HG02884 (cell line): ENCODE data around the gene BBC3.
A peak's percentile ranks its signal among the peaks of the same experiment; 100 is the strongest.
"Not testable (repeated sequence)": the region's sequence is repeated elsewhere in the genome, so short reads cannot be mapped to it uniquely, and the experiment has no call there.

Source experiments
- ATAC-seq: cut with Tn5 transposase; IDR thresholded peaks from one replicate; pipeline ENCODE4 v1.9.1; 2021; ENCODE audit warnings: mild to moderate bottlenecking, moderate library complexity; ENCODE audit not compliant: unreplicated experiment

The BBC3 gene, protein sequence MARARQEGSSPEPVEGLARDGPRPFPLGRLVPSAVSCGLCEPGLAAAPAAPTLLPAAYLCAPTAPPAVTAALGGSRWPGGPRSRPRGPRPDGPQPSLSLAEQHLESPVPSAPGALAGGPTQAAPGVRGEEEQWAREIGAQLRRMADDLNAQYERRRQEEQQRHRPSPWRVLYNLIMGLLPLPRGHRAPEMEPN

DNA sequence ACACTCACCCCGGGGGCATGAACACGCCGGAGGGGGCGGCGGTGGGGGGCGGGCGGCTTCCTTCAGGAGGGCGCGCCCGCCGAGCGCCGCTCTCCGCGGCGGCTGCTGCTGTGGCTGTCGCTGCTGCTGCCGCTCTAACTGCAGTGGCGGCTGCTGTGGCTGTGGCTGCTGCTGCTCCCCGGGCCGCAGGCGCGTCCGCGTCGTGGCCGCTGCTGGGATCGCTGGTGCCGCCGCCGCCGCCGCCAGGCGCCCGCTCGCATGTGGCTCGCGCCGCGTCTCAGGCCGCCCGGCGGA is at the start of gene BBC3:
TSS of gene BBC3 (minus strand) at position 279 of the 294 bp plus-strand sequence. CDS start 2,768 bp downstream, outside the sequence.
- no peak for ATAC-seq

DNA sequence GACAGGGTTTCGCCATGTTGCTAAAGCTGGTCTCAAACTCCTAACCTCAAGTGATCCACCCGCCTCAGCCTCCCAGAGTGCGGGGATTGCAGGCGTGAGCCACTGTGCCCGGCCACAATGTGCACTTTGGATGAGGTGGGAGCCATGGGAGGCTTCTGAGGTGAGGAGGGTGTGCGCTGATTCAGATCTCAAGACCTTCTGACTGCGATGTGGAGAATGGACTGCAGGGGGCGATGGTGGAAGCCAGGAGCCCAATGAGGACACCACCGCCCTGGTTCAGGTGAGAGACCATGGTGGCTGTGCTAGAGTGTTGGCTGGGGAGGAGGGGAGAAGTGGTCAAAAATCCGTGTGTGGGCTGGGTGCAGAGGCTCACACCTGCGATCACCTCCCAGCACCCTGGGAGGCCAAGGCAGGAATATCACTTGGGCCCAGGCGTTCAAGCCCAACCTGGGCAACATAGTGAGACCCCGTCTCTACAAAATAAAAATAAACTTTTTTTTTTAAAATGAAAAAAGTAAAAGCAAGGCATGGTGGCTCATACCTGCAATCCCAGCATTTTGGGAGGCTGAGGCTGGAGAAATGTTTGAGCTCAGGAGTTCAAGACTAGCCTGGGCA is 49.3 kb upstream of the BBC3 start:
- no peak for ATAC-seq

DNA sequence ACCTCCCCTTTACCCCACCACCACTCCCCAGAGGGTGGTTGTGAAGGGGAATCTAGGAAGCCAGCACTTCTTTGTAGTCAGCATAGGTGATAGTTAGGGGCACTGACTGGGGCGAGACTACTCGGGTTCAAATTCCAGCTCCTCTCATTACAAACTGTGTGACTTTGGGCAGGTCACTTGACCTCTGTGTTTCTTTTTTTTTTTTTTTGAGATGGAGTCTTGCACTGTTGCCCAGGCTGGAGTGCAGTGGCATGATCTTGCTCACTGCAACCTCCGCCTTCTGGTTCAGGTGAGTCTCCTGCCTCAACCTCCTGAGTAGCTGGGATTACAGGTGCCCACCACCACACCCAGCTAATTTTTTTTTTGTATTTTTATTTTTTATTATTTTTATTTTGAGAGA is 45.5 kb upstream of the BBC3 start:
- not testable (repeated sequence) for ATAC-seq

DNA sequence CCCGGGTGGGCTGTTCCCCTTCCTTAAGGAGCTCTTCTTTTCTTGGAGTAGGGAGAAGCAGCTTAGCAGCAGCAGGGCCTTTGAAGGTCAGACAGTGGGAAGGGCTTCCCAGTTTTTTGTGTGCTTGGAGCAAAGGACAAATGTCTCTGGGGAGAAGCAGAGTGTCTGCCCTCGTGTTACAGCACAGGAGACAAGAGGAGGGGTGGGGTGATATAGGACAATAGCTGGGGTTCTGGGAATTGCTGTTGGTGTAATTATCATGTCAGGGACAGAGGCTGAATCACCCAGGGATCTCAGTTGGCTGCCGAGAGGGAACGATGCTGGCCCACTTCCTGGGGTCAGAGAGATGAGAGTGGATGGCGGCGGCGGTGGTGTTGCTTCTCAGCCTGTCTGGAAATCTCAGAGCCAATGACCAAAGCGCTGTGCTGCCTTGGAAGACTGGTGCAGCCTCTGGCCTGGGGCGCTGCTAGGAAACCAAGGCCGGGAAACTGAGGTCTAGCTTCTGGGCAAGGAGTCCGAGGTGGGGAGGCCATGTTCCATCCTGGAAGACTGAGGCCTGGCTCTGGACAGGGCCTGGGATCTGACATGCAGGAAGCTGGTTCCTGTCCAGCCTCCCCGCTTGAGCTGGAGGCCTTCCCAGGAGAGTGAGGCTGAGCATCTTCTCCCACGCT is 44.9 kb upstream of the BBC3 start:
- no peak for ATAC-seq

DNA sequence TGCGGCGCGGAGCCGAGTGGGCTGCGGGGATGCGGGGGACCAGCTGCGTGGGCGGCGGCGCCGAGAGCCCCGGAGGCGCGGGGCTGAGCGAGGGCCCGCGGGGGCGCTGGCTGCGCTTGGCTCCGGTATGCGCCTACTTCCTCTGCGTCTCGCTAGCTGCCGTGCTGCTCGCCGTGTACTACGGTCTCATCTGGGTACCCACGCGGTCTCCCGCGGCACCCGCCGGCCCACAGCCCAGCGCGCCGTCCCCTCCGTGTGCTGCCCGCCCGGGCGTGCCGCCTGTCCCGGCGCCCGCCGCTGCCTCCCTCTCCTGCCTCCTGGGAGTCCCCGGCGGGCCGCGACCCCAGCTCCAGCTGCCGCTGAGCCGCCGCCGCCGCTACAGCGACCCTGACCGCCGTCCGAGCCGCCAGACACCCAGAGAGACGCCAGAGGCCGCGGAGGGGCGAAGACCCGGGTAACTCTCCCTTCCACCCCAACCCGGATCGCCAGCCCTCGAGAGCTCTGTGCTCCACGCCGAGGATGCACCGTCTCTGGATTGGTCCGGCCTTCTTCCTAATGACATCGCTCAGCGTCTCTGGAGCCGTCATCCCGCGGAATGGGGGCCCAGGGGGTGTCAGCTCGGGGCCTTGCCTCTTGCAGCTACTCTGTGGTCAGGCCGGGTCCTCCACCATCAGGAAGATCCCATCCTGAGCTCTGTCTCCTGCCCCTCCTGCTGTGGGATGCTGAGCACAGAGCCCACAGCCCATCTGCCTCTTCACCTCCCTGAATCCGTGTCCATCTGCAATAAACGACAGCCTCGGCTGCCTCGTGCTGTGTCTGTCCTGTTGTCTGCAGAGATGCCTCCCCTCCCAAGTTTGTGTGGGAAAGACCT is 44.1 kb upstream of the BBC3 start:
- ATAC-seq = peak; percentile 10

DNA sequence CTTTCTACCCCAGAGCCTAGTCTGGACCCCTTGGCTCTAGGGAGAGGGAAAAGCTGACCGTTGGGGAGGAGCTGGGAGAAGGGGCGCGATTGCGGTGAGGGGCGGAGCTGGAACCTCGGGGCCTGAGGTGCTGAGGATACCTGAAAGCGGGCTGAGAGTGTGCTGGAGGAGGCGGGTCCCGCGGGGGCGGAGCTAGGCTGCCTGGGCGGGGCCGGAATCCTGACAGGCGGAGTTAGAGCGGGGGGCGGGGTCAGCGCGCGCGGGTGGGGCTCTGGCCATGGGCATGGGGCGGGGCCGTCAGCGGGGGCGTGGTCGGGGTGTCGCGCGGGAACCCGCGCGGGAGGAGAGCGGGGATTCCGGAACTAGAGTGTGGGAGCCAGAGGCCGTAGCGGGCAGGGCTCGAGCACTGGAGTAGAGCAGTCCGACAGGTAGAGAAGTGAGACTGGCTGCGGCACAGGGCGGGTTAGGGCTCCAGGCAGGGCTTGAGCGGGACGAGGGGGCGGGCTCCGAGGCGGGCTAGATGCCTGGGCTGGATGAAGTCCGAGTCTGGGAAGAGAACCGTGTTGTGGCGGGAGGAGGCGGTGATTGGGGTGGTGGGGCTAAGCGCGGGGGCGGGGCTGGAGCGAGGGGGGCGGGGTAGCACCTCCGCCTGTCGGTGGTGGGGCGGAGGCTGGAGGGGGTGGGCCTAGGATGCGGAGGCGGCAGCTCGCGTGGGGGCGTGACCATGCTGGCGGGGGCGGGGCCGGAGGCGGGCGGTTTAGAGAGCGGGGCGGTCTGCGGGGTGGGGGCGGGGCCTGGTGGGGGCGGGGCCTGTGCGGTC is 43.3 kb upstream of the BBC3 start, which contains the start of gene INAFM1:
TSS of gene INAFM1 (plus strand) at position 815 of the 820 bp plus-strand sequence. CDS start 35 bp downstream, outside the sequence.
- ATAC-seq = peak; percentile 45

DNA sequence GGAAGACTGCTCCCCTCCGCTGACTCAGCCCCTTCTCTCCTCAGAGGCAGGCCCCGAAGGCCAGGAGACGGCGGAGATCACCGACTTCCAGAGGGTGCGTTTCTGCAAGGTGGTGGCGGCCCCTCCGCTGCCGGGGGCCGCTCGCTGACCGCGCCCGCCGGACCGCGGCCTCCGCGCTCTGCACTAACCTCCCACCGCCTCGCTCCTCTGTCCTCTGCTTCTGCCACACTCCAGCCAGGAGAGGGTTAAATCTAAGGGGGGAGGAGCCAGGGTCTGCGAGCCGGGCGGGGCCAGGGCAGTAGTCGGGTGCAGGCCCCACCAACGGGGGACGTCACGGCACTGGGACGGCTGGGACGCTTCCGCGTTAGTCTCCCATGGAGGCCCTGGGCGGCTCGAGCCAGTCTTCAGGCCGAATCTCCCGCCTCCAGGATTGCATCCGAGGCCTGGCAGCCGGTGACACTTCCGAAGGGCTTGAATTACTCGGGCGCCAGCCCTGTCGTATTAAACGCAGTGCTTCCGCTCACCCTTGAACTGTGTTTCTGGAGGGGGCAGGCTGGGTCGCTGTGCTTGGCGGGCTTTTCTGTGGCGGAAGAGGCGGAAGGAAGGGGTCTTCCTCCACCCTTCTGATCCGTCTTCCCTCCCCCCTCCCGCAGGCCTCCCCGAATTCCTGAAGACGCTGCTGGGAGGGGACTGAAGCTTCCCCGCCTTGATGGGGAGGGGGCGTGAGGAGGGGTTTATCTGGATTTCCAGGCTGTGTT is 42.5 kb upstream of the BBC3 start:
- ATAC-seq = peak; percentile 56

DNA sequence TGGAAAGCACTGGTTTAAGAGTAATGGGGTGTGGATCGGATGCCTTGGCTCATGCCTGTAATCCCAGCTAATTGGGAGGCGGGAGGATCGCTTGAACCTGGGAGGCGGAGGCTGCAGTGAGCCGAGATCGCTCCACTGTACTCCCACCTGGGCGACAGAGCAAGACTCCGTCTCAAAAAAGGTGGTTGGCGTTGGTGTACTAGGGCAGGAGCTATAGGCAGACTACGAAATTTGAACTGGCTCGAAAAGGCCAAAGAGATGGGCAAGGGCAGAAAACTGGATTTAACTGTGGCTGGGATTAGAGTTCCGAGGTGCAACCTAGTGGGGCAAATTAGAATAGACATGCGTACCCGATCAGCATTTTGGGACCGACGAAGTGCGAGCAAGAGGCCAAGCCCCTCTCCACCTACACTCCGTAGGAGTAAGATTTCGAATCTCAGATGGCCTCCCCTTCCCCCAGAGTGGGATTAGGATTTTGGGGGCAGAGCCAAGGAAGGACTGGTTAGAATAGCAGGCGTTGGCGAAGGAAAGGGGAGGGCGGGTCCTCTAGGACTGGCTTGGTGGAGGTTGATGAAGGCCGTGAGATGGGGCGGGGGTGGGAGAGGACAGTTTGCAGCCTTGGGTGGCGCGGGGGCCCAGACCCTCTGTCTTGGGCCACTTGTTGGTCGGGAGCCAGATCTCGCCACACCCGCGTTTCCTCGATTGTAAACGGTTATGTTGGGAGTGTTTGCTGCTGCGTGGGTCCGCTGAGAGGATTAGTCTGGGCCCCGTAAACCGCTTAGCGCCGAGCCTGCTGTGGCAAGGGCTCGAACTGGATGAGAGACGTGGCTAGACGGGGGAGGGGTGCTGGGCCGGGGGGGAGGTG is 41.7 kb upstream of the BBC3 start:
- ATAC-seq = no peak

DNA sequence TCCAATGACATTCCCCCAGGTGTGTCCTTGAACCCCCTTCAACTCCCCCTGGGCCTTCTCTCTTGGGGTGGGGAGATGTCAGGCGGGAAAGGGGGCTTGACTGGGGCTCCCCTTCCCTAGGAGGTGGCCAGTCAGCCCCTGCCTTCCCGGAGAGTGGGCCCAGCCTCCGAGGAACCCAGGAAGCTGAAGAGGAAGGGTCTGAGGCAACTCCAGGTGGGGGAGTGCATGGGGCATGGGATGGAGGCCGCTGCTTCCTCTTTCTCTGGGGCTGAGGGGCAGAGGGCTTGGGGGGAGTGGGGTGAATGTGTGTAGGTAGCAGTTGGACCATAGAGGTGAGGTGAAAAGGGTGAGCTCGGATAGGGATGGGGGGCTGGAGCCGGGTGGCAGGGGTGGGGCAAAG is 41.0 kb upstream of the BBC3 start:
- ATAC-seq = no peak

DNA sequence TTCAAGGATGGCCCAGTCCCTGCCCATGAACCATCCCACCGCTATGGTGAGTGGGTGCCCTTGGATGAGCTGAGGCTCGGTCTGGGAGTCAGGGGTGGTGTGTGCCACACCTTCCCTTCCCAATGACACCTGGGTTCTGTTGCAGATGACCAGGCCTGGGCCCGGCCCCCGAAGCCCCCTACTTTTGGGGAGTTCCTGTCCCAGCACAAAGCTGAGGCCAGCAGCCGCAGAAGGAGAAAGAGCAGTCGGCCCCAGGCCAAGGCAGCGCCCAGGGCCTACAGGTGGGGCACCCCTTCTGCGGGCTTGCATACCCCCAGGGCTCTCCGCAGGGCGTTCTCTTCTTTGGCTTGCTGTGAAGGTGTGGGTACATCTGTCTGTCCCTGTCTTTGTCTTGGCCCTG is 39.4 kb upstream of the BBC3 start:
- ATAC-seq = no peak

DNA sequence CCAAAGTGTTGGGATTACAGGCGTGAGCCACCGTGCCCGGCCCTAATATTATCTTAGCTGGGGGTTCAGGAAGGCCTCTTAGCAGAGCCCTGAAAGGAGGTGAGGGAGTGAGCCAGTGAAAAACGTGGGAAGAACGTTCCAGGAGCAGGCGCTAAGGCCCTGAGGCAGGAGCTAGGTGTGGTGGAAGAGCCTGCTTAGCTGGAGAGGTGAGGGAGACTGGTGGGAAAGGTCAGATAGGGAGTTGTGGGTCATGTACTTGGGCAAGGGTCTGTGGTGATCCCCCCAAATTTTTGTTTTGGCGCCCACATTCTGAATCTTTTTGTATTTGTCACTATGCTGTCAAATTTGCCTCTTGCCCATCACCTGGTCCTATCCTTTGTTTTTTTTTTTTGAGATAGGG is 38.6 kb upstream of the BBC3 start:
- no peak for ATAC-seq

DNA sequence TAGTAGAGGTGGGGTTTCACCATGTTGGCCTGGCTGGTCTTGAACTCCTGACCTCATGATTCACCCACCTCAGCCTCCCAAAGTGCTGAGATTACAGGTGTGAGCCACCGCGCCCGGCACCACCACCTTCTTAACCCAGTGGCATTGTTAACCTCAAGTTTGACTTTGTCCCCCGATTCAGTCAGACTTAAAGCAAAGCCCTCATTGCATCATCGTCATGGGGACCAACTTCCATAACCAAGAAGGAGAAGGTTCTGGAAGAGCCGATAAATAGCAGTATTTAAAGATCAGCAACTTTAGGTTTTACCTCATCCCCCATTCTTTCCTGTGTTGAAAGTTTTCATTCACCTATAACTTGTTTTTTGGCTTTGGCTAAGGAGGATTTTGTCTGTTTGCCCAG is 37.0 kb upstream of the BBC3 start:
- ATAC-seq = no peak

DNA sequence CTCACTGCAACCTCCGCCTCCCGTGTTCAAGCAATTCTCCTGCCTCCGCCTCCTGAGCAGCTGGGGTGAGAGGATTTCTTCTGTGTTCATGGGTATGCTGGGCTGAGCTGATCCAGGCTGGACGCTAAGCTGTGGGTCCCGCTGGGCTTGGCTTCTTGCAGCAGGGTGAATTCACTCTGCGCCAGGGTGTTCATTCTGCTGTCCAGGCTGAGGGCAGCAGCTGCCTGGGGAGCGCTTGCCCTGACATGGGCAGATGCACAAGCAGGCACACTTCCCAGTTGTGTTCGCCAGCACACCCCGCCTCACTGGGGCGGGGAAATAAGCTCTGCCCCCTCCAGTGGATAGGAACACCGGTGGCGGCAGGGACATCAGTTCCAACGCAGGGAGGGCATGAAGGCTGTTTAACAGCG is 36.4 kb upstream of the BBC3 start:
- ATAC-seq = no peak

DNA sequence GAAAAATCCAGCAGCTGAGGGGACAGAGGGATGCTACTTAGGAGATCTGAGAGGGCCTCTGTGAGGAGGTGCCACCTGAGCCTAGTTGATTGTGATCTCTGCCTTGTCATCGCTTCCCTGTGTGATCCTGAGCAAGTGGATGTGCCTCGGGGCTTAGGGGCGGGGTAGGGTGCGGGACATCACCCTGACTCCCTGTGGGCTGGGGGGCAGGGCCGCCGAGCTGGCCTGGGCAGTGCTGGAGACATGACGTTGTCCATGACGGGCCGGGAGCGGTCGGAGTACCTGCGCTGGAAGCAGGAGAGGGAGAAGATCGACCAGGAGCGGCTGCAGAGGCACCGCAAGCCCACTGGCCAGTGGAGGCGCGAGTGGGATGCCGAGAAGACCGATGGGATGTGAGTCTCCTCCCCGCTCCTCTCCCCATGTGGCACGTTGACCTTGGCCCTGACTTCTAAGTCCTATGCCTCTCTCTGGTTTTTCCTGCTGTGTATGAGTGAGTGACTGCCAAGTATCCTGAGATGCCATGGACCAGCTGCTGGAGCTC is 35.5 kb upstream of the BBC3 start:
- no peak for ATAC-seq

DNA sequence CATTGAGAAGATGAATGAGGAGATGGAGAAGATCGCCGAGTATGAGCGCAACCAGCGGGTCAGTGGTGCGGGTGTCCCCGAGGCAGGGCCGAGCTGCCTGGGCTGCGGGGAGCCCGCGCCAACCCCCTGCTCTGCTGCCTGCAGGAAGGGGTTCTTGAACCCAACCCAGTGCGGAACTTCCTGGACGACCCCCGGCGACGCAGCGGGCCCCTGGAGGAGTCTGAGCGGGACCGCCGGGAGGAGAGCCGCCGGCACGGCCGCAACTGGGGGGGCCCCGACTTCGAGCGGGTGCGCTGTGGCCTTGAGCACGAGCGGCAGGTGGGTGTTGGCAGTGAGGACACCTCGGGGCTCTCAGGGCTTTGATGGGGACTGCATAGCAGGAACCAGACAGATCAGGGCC is 33.6 kb upstream of the BBC3 start:
- ATAC-seq = no peak

DNA sequence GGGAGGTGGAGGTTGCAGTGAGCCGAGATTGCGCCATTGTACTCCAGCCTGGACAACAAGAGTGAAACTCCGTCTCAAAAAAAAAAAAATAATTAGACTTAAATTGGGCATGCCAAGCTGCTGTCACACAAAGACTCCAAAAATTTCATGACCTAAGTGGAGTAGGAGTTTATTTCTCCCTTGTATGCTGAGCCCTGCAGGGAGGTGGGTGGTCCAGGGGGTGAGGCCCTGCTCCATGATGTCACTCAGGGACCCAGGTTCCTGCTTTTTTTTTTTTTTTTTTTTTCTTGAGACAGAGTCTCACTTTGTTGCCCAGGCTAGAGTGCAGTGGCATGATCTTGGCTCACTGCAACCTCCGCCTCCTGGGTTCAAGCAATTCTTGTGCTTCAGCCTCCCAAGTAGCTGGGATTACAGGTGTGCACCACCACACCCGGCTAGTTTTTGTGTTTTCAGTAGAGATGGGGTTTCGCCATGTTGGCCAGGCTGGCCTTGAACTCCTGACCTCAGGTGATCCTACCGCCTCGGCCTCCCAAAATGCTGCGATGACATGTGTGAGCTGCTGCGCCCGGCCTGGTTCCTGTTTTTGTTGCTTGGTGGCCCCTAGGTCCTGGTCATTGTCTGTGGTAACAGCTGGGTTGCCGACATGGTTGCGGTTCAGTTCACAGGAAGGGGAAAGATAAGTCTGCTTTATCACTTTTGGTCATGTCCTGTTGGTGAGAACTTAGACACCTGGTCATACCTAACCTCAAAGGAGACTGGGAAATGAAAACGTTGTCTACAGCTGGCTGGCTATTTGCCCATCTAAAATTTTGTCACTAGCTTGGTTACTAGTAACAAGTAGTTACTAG is 31.2 kb upstream of the BBC3 start:
- not testable (repeated sequence) for ATAC-seq

DNA sequence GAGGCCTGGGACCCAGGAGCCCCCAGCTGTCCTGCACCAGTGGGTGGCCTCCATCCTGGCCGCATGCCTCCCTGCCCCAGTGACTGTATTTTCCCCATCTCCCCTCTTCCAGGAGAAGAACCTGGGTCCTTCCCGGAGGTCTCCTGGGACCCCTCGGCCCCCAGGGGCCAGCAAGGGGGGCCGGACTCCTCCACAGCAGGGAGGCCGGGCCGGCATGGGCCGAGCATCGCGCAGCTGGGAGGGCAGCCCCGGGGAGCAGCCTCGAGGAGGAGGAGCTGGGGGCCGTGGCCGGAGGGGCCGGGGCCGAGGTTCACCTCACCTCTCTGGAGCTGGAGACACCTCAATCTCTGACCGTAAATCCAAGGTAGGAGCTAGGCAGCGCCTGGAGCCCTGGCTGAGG is 29.5 kb upstream of the BBC3 start:
- no peak for ATAC-seq
